HL-60/S4 treated with retinoic acid at 250 ng/mL for 4 days and 3 days (cell line): ENCODE measurements around the gene PDE3B.
"Not testable (repeated sequence)": the region's sequence is repeated elsewhere in the genome, so short reads cannot be mapped to it uniquely, and the experiment has no call there.

Experiments used
- in situ Hi-C: fragments of 300-500 bp; cut with MboI; formaldehyde crosslinking; loops from 2 replicates; pipeline ENCODE4 v1.7.0; 2022; ENCODE audit warnings: low sequenced_read_pairs

PDE3B gene

DNA sequence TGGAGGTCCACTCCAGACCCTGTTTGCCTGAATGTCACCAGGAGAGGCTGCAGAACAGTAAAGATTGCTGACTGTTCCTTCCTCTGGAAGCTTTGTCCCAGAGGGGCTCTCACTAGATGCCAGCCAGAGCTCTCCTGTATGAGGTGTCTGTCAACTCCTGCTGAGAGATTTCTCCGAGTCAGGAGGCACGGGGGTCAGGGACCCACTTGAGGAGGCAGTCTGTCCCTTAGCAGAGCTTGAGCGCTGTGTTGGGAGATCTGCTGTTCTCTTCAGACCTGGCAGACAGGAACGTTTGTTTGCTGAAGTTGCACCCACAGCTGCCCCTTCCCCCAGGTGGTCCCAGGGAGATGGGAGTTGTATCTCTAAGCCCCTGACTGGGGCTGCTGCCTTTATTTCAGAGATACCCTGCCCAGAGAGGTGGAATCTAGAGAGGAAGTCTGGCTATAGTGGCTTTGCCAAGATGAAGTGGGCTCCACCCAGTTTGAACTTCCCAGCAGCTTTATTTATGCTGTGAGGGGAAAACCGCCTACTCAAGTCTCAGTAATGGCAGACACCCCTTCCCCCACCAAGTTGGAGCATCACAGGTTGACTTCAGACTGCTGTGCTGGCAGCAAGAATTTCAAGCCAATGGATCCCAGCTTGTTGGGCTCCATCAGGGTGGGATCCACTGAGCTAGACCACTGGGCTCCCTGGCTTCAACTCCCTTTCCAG is 99.4 kb downstream of the PDE3B start:
- in situ Hi-C loops = no loop called here

- in situ Hi-C loops = not testable (repeated sequence)
These were observed 100.1 kb downstream of the PDE3B start for GRCh38 chr11:14743667-14744066.

- in situ Hi-C loops = no loop called here
These were observed 103.3 kb downstream of the PDE3B start for GRCh38 chr11:14746857-14747395.

- in situ Hi-C loops = no loop called here
These were observed 104.5 kb downstream of the PDE3B start for GRCh38 chr11:14748090-14748489.

DNA sequence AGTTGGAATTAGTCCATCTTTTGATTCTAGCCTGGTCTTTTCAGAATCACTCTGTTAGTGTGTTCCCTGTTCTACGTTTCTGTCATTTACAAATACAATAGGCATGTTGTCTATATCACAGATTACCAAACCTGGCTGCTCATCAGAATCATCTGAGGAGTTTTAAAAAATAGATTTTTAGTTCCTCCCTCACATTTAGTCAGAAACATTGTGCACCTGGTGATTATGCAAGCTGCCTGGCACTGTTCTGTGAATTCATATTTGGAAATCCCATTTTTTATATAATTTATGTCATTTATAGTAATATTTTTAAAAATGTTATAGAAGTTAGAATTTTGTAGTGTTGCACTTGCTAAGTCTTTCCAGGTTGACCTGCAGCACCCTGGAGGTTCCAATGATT is 107.3 kb downstream of the PDE3B start:
- in situ Hi-C loops = no loop called here

- in situ Hi-C loops = no loop called here
These were observed 108.4 kb downstream of the PDE3B start for GRCh38 chr11:14751975-14752407.

GRCh38 chr11:14755140-14755539 is 111.5 kb downstream of the PDE3B start:
- in situ Hi-C loops = no loop called here

- in situ Hi-C loops = no loop called here
These were observed 112.7 kb downstream of the PDE3B start for GRCh38 chr11:14756349-14756748.

GRCh38 chr11:14759300-14760012 is 115.9 kb downstream of the PDE3B start:
- in situ Hi-C loops = not testable (repeated sequence)

- in situ Hi-C loops = no loop called here
These were observed 120.6 kb downstream of the PDE3B start for GRCh38 chr11:14764179-14764578.

GRCh38 chr11:14764579-14765527 is 121.2 kb downstream of the PDE3B start:
- in situ Hi-C loops = no loop called here

GRCh38 chr11:14766585-14766984 is 123.0 kb downstream of the PDE3B start:
- in situ Hi-C loops = no loop called here

DNA sequence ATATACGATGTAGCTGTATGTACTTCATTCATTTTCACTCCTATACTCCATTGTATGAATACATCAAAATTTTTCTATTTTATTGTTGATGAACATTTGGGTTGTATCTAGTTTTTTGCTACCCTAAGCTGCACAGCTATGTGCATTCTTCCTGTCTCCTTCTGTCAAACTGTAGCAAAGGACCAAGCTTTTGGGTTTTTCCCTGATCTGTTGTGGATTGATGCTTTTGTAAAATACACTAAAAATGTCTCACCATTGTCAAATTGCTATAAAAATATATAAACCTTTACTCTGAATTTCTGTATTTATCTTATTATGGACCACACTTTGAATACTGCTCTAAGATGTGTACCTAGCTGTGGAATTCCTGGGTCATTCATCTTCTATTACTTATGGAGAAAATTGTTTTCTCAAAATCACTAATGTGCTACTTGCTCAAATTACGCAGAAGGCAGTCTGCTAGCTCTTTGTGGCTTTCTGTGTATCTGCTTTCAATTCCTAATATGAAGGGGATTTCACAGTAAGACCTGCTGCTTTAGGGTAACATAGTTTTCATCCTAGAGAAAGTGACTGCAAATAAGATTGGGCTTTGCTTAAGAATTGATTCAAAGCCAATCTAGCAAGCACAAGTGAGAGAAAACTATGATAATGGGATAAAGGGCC is 125.1 kb downstream of the PDE3B start:
- in situ Hi-C loops = no loop called here

DNA sequence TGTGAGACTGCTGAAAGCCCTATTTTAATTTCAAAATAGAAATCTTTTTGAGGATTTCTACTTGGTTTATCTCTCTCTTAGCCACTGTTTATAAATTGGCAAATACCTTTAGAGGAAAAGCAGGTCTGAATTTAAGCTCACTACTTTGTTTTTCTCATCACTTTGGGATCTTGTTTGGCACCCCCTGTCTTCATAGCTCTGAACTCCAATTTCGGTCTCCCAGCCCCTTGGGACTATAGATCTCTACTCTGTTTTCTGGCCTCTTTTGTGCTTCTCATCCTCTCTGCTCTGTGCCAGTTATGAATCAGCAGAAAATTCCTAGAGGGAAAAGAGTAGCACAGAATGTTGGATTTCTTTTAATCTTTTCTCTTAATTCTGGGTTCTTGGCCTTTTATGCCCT is 130.2 kb downstream of the PDE3B start:
- in situ Hi-C loops = no loop called here

GRCh38 chr11:14774721-14775120 is 131.1 kb downstream of the PDE3B start:
- in situ Hi-C loops = no loop called here

- in situ Hi-C loops = no loop called here
These were observed 132.3 kb downstream of the PDE3B start for GRCh38 chr11:14775897-14776296.

DNA sequence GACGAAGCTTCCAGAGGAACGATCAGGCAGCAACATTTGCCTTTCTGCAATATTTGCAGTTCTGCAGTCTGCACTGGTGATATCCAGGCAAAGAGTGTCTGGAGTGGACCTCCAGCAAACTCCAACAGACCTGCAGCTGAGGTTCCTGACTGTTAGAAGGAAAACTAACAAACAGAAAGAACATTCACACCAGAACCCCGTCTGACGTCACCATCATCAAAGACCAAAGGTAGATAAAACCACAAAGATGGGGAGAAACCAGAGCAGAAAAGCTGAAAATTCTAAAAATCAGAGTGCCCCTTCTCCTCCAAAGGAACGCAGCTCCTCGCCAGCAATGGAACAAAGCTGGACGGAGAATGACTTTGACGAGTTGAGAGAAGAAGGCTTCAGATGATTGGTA is 134.9 kb downstream of the PDE3B start:
- in situ Hi-C loops = not testable (repeated sequence)

DNA sequence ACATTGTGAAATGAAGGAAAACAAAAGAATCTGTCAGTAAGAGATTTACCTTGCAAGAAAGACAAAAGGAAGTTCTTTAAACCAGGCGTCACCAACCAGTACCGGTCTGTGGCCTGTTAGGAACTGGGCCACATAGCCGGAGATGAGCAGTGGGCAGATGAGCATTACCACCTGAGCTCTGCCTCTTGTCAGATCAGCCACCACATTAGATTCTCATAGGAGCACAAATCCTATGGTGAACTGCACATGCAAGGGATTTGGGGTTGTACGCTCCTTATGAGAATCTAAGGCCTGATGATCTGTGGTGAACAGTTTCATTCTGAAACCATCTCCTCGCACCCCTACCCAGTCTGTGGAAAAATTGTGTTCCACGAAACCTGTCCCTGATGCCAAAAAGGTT is 140.2 kb downstream of the PDE3B start:
- in situ Hi-C loops = no loop called here

DNA sequence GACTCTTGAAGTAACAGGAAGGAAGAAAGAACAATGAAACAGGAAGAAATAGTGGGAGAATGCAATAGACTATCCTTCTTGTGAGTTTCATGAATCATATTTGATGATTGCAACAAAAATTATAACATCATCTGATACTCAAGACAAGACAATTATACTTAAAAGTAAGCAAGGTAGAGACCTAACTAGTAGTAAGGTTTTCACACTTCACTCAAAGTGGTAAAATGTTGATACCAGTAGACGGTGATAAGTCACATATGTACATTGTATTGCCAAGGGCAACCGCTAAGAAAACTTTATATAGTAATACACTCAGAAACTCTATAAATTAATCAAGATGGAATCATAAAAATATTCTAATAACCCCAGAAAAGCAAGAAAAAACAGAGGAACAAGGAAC is 140.6 kb downstream of the PDE3B start:
- in situ Hi-C loops = no loop called here

- in situ Hi-C loops = no loop called here
These were observed 146.4 kb downstream of the PDE3B start for GRCh38 chr11:14789879-14790484.
